Activated CD8-positive, alpha-beta memory T cell treated with anti-CD3 and anti-CD28 coated beads, Interleukin-2, amount 50 U/mL, for 4 hours (primary cell): ENCODE results near the gene KRT38.
"Not testable (repeated sequence)": the region's sequence is repeated elsewhere in the genome, so short reads cannot be mapped to it uniquely, and the experiment has no call there.

ENCODE experiments used
- DNase-seq: peaks from one replicate; pipeline ENCODE4 v3.0.0-alpha.2; 2020

The KRT38 gene

DNA sequence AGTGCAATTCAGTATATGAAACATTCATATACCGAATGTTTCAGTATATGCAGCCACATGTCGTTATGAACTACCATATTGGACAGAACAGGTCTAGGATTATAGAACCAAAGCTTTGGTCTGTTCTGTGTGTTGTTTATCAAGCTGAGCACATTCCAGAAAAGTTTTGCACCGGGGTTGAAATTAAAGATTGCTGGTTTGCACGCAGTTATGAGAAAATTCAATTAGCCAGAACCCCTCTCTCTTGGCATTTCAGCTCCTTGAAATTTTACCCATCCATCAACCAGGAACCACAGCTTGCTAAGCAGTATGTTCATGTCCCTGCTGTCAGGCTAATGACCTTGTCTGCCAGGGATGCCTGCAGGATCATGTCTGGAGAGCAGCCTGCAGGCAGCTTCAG, 16.9 kb upstream of the KRT38 start:
- DNase-seq: no peak

DNA sequence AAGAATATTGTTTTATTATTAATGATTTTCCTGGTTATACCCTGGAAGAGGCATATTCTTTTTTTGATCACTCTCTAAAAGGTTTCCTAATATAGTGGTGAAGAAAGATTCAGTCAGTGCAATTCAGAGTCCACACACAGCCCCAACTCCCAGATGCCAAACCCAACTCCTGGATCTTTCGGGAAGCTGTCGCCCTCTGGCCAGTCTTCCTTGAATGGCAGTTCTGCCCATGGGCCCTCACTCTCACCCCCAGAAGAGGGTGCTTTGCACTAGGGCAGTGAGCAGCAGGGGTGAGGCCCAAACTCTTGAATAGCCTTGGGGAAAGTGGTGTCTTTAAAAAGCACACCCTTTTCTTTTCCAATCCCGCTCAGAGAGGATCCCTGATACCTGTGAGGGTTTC, 15.4 kb upstream of the KRT38 start:
- no peak for DNase-seq

DNA sequence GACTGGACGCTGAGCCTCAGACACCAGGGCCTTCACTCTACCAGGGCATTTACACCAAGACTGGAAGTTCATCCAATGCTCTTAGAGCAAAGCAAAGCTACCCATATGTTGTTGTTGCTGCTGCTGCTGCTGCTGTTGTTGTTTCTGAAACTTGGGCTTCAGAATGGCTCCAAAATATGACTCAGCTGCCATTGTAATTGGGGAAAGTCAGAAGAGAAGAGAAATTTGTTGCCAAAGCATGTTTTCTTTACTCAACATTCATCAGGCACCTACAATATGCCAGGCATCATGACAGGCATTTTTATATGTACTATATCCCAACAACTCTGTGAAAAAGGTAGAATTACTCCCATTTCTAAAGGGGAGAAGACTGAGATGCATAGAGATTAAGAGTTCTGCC, 14.5 kb upstream of the KRT38 start:
- DNase-seq: no peak

DNA sequence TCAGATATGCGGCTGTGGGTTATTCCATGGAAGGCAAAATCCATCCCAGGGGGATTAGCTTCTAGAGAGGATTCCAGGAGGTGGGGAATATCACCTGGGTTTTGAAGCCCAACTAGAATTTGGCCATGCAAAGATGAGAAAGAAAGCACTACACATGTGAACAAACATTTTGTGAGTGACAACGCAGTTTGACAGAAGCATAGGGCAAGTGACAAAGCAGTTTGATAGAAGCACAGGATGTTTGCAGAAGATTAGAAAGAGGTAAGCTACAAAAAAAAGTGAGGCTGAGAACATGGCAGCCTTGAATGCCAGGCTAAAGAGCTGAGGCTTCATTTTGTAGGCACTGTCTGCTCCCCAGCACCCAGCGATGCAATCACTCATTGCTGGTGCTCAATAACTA, 12.3 kb upstream of the KRT38 start:
- no peak for DNase-seq

DNA sequence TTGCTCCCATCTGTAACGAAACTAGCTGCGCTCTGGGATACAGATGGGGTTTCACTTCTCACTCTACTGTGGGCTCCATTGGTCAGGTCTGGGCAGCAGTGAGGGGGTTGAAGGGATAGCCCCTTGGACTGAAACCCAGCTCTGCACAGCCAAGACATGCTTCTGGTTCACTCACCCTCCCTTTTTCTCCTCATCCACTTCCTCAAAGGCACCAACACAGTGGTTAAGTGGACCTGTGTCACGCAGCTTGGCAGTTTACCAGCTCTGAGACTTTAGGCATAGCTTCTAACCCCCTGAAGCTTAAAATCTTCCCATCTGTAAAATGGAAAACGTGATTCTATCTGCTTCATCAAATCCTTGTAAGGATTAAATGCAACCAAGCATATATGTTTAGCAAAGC, 11.5 kb upstream of the KRT38 start:
- DNase-seq: no peak

DNA sequence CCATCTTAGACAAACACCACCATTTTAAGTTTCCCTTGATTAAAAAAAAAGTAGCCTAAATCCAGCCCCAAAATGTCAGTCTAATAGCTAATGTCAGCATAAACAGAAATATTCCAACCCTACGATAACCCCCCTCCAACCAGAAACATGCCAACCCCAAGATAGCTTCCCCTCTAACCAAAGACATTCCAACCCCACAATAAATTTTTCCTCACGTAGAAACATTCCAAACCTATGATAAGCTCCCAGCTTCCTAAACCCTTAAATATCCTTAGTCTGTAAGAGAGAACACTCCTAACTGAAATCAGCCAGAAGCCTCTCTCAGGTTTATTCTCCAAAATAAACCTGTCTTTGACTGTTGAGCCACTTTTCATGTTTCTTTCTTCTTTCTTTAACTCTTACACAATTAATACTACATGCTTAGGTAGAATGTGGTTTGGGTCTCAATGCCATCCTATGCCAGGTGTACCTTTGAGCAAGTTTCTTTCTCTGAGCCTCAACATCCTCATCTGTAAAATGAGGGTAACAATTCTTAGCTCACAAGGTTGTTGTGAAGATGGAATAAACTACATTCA, 10.5 kb upstream of the KRT38 start:
- no peak for DNase-seq

DNA sequence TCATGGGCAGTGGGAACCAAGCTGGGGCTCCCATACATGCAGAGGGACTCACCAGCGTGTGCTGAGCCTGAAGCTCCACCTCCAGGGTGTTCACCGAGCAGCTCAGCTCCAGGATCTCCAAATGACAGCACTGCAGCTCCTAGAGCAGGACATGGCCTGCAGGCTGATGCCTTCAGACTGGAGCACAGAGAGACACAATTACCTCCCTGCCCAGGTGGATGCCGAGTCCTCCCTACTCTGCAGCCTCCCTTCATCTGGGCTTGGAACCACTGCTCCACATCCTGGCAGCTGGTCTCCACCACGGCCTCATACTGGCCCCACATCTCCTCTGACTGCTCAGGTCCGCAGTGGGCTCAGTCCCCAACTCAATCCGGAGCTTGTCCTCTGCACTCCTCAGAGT, 8.2 kb upstream of the KRT38 start:
- DNase-seq: no peak

DNA sequence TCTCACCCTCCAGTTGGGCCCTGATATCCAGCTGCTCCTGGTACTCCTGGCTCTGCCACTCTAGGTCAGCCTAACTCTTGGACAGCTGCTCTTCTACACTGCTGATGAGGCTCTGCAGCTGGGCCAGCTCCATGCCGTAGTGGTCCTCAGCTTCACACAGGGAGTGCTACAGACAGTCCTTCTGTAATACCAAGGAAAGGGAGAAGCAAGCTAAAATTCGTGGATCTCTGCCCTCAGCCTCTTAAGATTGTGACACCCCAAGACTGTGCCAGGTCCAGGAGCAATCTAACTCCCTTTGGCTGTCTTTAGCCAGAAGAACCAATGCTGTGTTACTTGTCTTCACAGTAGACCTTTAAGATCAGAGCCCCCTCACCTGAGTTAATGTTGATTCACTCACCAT, 7.7 kb upstream of the KRT38 start:
- DNase-seq: no peak

DNA sequence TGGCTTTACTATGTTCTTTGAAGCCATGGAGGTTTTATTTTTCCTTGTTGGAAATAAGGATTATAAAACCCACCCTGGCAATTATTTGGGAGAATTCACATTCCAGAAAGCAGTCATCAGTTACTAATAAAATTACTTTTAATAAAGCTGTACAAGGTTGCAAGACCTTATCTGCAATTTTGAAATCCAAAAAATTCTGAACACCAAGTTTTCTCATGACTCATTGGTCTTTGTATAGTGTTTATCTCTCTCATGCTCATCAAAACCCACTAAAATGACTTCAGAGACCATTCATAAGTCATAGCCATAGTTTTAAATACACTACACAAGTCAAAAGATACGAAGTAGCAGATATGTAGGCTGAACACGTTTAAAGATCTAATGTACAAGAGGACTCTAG, 6.0 kb upstream of the KRT38 start:
- no peak for DNase-seq

DNA sequence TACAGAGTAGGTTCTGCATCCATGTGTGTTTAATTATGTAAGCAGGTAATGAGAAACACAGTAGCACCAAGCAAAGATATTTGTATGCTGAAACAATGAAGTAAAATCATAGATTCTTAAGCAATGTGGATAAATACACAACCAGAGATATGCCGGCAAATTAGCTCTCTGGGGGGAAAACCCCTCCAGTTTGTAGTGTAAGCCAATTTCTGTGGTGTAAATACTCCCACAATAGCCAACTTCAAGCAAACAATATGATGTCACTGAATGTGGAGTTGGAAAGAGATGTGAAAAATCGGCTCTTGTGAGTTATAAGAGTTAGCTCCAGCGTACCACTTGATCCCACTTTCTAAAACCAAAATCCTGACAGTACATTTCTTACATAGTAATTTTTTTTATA, 3.9 kb upstream of the KRT38 start:
- no peak for DNase-seq

DNA sequence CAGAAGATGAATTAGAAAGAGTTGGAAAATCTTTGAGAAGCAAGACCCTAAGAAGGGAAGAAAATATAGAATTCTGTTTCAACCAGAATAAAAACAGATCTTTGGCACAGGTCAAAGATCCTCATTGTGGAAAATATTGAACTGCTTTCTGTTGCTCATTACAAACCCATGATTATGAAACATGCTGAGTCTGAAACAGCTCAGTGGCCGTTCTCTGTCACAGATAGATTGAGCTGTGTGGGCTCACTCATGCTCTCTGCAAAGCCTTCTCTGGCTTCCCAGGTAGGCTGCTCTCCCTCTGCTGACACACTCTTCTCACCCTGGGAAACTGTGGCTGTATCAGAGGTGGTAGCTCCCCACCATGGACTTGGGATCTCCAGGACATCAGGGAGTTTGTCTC, 3.4 kb upstream of the KRT38 start:
- DNase-seq: no peak

DNA sequence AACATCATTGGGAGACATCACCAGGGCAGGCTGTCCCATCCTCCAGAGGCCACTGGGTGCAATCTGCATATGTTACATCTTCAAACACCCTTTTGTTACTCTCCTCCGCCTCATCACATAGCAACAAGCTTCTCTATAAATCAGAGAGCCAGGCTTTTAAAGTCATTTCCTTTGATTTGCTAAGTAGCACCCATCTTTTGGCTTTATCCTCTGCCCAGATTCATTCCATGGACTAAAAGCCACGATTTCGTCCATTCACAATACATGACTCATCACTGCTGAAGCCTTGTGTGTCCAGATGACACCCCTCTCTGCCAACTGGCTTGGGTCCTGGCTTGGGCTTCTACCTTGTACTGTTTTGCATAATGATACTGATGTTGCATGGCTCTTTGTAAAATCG, 2.0 kb upstream of the KRT38 start:
- DNase-seq: no peak

DNA sequence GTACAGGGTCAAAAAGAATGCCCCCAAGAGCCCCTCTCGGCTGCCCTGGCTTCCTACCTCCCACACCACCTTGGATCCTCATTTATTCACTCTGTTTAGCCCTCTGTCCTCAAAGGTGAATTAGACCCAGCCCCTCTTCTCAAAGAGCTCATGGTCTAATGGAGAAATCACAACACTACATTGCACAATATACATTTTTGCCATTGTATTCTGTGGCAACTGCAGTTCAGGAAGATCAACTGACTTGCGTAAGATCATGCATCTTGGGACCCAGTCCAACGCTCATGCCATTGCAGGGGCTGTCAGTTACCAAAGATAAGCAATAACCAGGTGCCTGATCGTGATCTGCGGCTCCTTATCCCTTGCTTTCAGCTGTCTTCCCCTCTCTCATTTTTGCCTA, 1.4 kb downstream of the KRT38 start:
- DNase-seq: no peak

DNA sequence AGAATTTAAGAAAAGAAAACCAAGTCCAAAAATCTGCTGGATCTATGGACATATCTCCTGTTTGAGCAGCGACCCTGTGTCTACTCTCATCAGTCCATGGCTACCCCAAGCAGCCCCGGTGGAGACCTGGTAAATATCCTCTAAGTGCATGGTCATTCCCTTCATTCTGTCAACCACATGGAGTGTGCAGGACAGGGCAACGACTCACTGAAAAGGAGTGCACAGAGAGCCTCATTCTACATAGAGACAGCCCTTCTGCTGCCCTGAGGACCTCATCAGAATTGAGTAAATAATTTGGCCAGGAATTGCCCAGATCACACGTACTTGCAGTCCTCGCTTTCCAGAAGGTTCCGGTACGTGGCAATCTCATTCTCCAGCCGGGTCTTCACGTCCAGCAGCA, 3.0 kb downstream of the KRT38 start:
- no peak for DNase-seq

DNA sequence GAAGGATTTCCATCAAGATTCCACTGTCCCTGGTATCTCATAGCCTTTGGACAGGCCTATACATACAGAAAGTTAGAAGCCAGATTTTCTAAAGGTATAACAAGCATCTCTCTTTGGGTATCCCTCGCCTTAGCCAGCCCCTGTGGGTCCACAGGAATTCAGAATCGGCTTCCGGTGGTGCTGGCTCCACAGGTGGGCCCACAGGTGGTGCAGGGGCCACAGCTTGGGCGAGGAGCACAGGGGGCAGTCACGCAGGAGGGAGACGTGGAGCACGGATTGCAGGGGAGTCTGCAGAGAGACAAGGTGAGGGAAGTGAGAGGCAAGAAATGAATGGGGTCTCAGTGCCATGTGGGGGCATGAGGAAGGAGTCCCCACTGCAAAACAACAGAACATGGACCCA, 3.5 kb downstream of the KRT38 start:
- no peak for DNase-seq

DNA sequence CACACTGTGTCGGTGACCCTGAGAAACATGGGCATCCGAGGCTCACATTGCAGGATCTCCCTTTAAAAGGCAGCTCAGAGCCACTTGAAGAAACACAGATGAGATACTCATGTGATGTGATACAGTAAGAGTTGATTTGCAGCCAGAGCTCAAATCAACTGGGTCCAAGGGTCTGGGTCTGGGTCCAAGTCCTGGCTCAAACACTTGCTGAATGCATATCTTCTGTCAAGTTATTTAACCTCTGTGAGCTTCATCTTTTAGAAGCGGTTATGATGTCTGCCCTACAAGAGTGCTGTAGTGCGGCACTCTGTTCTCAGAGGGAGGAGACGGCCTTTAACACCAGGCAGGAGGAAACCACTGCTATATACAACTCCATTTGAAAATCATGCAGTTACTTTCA, 6.4 kb downstream of the KRT38 start:
- DNase-seq: no peak

DNA sequence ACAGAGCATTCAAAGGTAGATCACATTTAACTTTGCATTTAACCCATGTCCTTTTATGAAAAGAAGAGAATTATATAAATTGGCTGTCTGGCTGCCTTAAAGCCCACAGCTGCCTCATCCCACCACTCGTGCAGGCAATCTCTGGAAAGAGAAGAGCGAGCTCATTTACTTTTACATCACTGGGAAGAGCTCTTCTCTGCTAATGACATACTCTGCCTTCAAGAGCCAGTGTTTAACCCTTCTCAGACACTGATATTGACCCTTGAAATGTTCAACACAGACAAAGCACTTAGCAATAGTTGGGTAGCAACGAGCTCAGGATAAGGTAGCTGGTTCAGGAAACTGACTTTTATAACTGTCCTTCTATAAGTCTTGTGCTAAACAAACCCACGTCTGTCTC, 6.8 kb downstream of the KRT38 start:
- DNase-seq: no peak

DNA sequence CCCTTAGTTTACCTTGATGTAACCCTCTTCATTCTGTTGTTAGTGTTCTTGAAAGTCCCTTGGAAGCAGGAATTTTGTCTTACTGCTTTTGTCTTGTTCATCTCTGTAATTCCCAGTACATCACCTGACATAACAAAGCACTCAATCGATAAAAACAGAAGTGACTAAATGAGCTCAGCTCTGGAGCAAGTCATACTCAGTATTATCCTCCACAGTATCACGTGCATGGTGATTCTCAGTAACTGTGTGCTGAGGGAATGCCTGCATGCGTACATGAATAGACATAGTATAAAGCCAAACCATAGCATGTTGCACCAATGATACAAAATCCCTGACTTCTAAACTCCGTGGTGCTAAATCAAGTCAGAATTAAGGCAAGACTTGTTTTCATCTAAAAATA, 7.2 kb downstream of the KRT38 start:
- no peak for DNase-seq

DNA sequence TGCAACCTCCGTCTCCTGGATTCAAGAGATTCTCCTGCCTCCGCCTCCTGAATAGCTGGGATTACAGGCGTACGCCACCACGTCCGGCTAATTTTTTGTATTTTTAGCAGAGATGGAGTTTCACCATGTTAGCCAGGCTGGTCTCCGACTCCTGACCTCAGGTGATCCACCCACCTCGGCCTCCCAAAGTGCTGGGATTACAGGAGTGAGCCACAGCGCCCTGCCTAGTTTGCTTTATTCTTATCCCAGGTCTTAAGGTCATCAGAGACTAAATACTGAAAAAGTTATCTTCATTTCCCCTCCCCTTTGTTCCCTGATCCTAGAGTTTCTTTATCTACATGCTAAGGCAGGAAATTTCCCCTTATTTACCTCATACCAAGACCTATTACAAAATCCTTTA, 10.4 kb downstream of the KRT38 start:
- not testable (repeated sequence) for DNase-seq

DNA sequence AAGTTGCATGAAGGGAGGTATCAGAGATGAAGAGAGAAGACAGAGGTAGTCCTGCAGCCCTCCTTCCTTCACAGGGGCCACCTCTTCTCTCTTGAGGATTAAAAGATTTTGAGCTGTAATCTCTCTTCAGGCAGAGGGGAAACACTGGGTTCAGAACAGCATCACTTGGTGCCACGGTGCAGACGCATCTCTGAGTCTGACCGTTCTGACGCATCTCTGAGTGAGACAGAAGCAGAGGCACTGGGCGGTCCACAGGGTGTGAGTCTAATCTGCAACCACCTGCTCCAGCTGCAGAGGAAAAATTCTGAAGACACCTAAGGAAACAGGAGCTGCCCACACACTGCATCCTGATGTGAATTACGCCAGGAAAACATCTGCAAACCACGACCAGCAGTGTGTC, 11.1 kb downstream of the KRT38 start:
- no peak for DNase-seq

DNA sequence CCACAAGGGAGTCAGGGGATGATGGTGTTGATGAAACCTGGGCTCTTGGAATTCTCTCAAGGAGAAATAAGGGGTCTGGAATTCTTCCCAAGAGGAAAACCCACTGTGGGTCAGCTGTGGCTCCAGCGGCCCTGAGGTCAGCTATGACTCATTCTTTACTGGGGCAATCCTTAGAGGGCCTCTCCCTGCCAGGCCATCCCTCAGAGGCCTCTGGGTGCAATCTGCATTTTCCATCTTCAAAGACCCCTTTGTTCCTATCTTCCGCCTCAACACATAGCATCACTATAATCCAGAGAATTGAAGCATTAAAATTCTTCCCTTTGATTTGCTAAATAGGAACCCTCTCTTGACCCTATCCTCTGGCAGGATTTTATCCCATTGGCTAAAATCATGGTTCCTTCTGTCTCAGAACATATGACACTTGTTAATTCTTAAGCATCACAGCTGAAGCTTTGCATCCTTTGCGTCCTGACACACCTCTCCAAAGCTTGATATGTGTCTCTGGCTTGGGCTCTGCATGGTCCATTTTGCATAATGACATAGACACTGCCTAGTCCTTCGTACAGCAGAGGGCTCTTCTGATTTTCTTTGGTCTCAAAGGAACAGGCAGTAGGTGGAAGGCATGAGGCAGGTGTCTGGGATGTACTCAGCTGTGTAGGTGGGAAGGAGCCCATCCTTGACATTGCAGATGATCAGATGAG, 12.0 kb downstream of the KRT38 start:
- no peak for DNase-seq

DNA sequence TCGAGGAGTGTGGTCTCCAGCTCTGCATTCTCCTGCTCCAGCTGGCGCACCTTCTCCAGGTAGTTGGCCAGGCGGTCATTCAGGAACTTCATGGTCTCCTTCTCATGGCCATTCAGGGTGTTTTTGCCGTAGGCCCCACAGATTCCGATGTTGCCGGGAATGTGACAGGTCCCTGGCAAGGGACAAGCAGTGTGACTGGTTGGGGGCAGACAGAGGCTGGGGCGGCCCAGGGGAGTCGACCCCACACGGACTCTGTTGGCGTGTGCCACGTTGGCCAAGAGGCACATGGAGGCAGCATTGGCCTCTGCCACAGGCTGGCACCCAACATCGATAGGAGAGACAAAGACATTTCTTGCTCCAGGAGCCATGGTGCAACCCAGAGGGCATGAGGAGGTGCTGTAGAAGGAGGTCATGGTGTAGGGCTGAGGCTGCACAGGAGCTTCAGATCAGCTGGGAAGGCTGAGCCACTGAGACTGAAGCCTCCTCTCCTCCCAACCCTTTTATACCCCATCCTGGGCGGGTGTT, 16.6 kb downstream of the KRT38 start, which contains the start of gene KRT37:
TSS of gene KRT37 (minus strand) at position 475 of the 525 bp plus-strand sequence. CDS start at position 413, 62 bp downstream.
- DNase-seq: no peak

DNA sequence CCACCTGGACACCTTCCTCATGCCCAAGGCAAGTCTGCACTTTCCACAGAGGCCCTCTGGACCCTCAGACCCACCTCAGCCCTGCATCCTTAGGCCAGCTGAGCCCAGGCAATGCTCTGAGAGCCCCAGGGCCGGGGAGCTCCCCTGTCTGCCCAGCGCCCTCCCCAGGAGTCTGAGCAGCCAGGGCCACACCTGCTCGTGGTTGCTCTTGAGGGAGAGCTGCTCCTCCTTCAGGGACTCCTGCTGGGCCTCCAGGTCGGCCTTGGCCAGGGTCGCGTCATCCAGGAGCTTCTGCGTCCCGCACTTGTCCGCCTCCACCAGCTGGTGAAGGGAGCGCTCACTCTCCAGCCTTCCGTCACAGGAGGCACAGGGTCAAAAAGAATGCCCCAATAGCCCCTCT, 18.2 kb downstream of the KRT38 start:
- DNase-seq: not testable (repeated sequence)

DNA sequence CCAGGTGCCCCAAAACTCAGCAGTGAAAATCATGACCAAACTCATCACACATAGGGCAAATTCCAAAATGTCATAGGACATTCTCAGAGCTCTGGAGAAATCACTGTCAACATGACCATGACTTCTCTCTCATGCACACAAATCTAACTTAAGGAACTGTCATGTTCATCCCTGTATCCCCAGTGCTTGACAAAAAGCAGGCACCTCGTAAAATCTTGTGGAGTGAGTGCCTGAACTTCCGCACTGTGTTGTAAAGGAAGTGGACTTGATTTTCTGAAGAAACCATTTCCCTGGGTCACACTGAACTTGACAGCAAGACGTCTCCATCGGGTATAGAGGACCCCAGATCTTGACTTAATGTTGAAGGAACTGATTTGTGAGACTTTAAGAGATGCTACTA, 19.2 kb downstream of the KRT38 start:
- no peak for DNase-seq

DNA sequence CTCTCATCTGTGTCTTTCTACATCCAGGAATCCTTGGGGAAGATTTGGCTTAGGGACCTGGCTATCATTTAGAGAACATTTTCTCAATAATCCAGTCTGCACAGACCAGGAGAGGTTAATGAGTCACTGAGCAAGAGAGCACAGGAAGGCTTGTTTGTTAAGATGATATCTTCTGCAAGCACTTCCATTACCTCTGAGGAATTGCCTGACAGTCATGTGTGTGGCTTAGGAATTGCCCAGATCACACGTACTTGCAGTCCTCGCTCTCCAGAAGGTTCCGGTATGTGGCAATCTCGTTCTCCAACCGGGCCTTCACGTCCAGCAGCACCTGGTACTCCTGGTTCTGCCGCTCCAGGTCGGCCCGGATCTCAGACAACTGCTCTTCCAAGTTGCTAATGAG, 19.7 kb downstream of the KRT38 start:
- DNase-seq: no peak
